Gastroesophageal sphincter (tissue), 3 donors: Measurements from ENCODE around the gene BICC1.

ENCODE experiments used
- EP300 ChIP-seq: sonication (generic); formaldehyde crosslinking; IDR thresholded peaks from one replicate; pipeline ENCODE4 v1.6.1; 2017; ENCODE audit warnings: antibody characterized with exemption, mild to moderate bottlenecking
- POLR2A ChIP-seq, 2 donors: fragments of 450-650 bp; IDR thresholded peaks; one replicate each; pipeline ENCODE4 v1.6.1; 2017; ENCODE audit warnings: antibody characterized with exemption in 2 of 2, mild to moderate bottlenecking in 2 of 2, moderate library complexity in 1 of 2
- TF ChIP-seq, protein P1 (sequence below), 4 experiments: fragments of 200-600 bp in 2 of 4; fragments of 450-650 bp in 2 of 4; sonication (generic) in 1 of 4; IDR thresholded peaks; one replicate each; pipeline ENCODE4 v1.5.1; 2017 to 2019; ENCODE audit warnings: antibody characterized with exemption in 4 of 4, mild to moderate bottlenecking in 2 of 4, moderate library complexity in 2 of 4

DNA sequence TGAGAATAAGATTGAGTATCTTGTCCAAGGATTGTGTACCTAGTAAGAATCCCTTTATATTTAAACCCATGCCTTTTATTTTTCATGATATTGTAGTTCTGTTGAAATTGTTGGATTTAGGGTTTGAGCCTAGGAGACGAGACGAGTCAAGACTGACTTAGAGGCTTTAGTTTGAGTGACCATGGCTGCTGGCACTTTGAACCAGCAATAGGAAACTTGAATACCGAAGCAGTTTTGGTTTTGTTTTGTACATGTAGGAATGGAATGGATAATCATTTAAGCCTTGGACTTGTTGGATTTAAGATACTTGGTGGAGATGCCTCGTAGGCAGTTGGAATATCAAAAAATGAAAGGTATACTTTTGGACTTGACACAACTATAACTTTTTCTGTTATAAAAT, 229.0 kb downstream of the BICC1 start:
- TF ChIP-seq, protein P1, sequence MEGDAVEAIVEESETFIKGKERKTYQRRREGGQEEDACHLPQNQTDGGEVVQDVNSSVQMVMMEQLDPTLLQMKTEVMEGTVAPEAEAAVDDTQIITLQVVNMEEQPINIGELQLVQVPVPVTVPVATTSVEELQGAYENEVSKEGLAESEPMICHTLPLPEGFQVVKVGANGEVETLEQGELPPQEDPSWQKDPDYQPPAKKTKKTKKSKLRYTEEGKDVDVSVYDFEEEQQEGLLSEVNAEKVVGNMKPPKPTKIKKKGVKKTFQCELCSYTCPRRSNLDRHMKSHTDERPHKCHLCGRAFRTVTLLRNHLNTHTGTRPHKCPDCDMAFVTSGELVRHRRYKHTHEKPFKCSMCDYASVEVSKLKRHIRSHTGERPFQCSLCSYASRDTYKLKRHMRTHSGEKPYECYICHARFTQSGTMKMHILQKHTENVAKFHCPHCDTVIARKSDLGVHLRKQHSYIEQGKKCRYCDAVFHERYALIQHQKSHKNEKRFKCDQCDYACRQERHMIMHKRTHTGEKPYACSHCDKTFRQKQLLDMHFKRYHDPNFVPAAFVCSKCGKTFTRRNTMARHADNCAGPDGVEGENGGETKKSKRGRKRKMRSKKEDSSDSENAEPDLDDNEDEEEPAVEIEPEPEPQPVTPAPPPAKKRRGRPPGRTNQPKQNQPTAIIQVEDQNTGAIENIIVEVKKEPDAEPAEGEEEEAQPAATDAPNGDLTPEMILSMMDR (IDR thresholded peaks at IDR 0.05): no peak
- TF ChIP-seq POLR2A (IDR thresholded peaks at IDR 0.05) (no peak), EP300 (no peak)
